ENCODE data around the gene TNFRSF19. TPM values are rescaled to one million over a fixed set of nuclear protein-coding genes. Genes with fewer than 3 reads are reported as not detected.

The TNFRSF19 gene
- total RNA-seq, 1 donor from 2014 or later, result 0.85 TPM

DNA sequence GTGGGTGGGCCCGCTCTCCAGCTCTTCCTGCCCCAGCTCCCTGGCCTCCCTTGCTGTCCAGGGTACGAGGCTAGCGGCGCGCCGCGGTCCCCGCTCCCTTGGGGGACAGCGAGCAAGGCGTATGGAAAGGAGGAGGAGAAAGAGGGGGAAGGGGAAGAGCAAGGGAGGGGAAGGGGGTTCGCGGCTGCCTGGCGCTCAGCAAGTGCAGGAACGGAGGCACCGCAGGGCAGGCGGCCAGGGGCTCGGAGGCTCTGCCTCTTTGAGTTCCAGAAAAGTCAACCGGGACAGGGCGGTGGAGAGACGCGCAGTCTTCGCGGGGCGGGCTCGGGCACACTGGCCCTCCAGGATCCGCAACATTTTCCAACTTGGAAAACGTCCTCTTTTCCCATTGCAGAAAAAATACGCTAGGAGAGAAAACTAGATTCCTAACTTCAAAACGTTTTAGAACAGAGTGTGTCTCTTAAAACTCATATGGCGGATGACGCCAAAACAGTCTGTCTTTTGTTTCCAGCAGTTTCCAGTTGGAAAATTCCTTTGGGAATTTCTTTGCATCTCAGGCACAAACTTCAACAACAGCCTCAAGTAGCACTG lies 23.1 kb upstream of the TNFRSF19 start:
- Histone ChIP-seq H3K27me3 (no peaks in the 10 kb centered on the region), H3K4me3 (peak overlapping the region; percentile 43 to 52), H3K36me3 (no peaks in the 10 kb centered on the region), H3K9me3 (no peaks in the 10 kb centered on the region), H3K27ac (no peak overlapping the region), H3K4me1 (no peaks in the 10 kb centered on the region)
- TF ChIP-seq CTCF (IDR thresholded peaks at IDR 0.05), result no peak
- no peak for DNase-seq (ENCODE audit: low spot score in 2 of 2)
- intact Hi-C loops (cut with DNase I), result no loop called here

- no peaks in the 10 kb centered on the region for H3K4me1 ChIP-seq
- no peak overlapping the region for H3K4me3 ChIP-seq
- intact Hi-C loops (cut with DNase I), result no loop called here
- H3K9me3 ChIP-seq, result no peaks in the 10 kb centered on the region
- H3K27me3 ChIP-seq, result no peaks in the 10 kb centered on the region
- no peaks in the 10 kb centered on the region for H3K36me3 ChIP-seq
- DNase-seq (ENCODE audit: low spot score in 2 of 2), result no peak
- H3K27ac ChIP-seq, result no peak overlapping the region
- no peak for TF ChIP-seq CTCF (IDR thresholded peaks at IDR 0.05)
Observed at GRCh38 chr13:23549724-23550123, 20.5 kb upstream of the TNFRSF19 start.

DNA sequence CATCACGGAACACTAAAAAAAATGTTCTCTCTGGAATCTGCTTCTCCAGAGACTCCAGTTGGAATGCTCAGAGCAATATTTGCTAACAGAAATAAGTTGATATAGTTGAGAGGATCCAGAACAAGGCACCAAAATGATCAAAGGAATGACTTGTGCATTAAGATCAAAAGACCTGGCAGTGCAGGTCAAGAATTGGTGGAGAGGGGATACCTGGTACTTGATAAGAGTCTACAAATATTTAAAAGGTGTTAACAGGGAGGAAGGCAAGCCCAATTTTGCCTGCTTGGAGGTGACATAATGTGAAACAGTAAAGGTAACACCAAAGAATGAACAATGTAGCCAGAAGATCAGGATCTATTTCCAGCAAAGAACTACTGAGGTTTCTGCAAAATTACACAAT lies 20.0 kb upstream of the TNFRSF19 start:
- Histone ChIP-seq H3K27me3 (no peaks in the 10 kb centered on the region), H3K4me1 (no peaks in the 10 kb centered on the region), H3K9me3 (no peaks in the 10 kb centered on the region), H3K36me3 (no peaks in the 10 kb centered on the region), H3K4me3 (no peak overlapping the region), H3K27ac (no peak overlapping the region)
- intact Hi-C loops (cut with DNase I), result no loop called here
- TF ChIP-seq CTCF (IDR thresholded peaks at IDR 0.05), result no peak
- DNase-seq (ENCODE audit: low spot score in 2 of 2), result no peak

- DNase-seq (ENCODE audit: low spot score in 2 of 2), result no peak
- H3K4me1 ChIP-seq, result no peaks in the 10 kb centered on the region
- H3K27me3 ChIP-seq, result no peaks in the 10 kb centered on the region
- H3K27ac ChIP-seq, result no peak overlapping the region
- H3K9me3 ChIP-seq, result no peaks in the 10 kb centered on the region
- H3K36me3 ChIP-seq, result no peaks in the 10 kb centered on the region
- intact Hi-C loops (cut with DNase I), result no loop called here
- no peak for TF ChIP-seq CTCF (IDR thresholded peaks at IDR 0.05)
- no peak overlapping the region for H3K4me3 ChIP-seq
Observed at GRCh38 chr13:23551213-23552008, 18.8 kb upstream of the TNFRSF19 start.

GRCh38 chr13:23552171-23552570 lies 18.0 kb upstream of the TNFRSF19 start:
- intact Hi-C loops (cut with DNase I), result no loop called here
- Histone ChIP-seq H3K27ac (no peak overlapping the region), H3K36me3 (no peaks in the 10 kb centered on the region), H3K9me3 (no peaks in the 10 kb centered on the region), H3K27me3 (no peaks in the 10 kb centered on the region), H3K4me1 (no peaks in the 10 kb centered on the region), H3K4me3 (no peak overlapping the region)
- no peak for DNase-seq (ENCODE audit: low spot score in 2 of 2)
- no peak for TF ChIP-seq CTCF (IDR thresholded peaks at IDR 0.05)
